IMR-90 (cell line): ENCODE results near the gene ANO2. TPM values are rescaled to one million over a fixed set of nuclear protein-coding genes. Genes with fewer than 3 reads are reported as not detected.

Experiments
- ATAC-seq: fragments of 200-7000 bp; cut with Tn5 transposase; 2 replicates; pipeline ENCODE4 v1.9.1; 2020; ENCODE audit warnings: low read depth, mild to moderate bottlenecking, moderate library complexity
- BruUV-seq: library from RNA; stranded (reverse); fragments of 400-500 nt; replicated peaks from 2 replicates; lab custom pipeline; 2021; lab: Mats Ljungman, UMichigan
- CTCF ChIA-PET: fragments of 300-600 bp; formaldehyde crosslinking; extraction: SDS; loops from one replicate; lab custom pipeline; 2021; ENCODE audit warnings: antibody characterized with exemption; lab: Yijun Ruan, JAX
- POLR2A ChIA-PET: fragments of 300-600 bp; sonication (Branson Sonifier 250); formaldehyde crosslinking; loops from one replicate; lab custom pipeline; 2022; ENCODE audit warnings: antibody characterized with exemption; ENCODE audit not compliant: unreplicated experiment; lab: Charles Lee
- DNase-seq: peaks from one replicate; pipeline ENCODE4 v3.0.0; 2013
- H2AFZ ChIP-seq: replicated peaks from 2 replicates; pipeline ENCODE3; 2013; ENCODE audit warnings: low read length, mild to moderate bottlenecking; ENCODE audit not compliant: poor library complexity
- H2AK5ac ChIP-seq: 2 replicates; pipeline ENCODE4 v1.6.1; 2013; ENCODE audit warnings: low read depth, low read length, inconsistent platforms
- H2AK9ac ChIP-seq: replicated peaks from 2 replicates; pipeline ENCODE3; 2013; ENCODE audit warnings: mild to moderate bottlenecking, low read depth, low read length, moderate library complexity; ENCODE audit not compliant: poor library complexity
- H2BK120ac ChIP-seq: 2 replicates; pipeline ENCODE4 v1.6.1; 2013; ENCODE audit warnings: low read depth, low read length, inconsistent platforms
- H2BK15ac ChIP-seq: 3 replicates; pipeline ENCODE4 v1.6.1; 2013; ENCODE audit warnings: low read depth, low read length, inconsistent platforms
- H2BK20ac ChIP-seq: 2 replicates; pipeline ENCODE4 v1.6.1; 2013; ENCODE audit warnings: low read depth, mild to moderate bottlenecking, inconsistent platforms, low read length, moderate library complexity
- H2BK5ac ChIP-seq: 2 replicates; pipeline ENCODE4 v1.6.1; 2013; ENCODE audit warnings: mild to moderate bottlenecking, low read depth, low read length, inconsistent platforms; ENCODE audit not compliant: poor library complexity, severe bottlenecking
- H3K14ac ChIP-seq: replicated peaks from 2 replicates; pipeline ENCODE4 v1.6.1; 2013; ENCODE audit warnings: low read depth, low read length, inconsistent platforms
- H3K18ac ChIP-seq: 2 replicates; pipeline ENCODE4 v1.6.1; 2013; ENCODE audit warnings: low read depth, low read length, control low read depth
- H3K23ac ChIP-seq: 2 replicates; pipeline ENCODE4 v1.6.1; 2013; ENCODE audit warnings: low read depth, low read length, inconsistent platforms
- H3K27ac ChIP-seq: 2 replicates; pipeline ENCODE4 v1.5.1; 2013; ENCODE audit warnings: mild to moderate bottlenecking, control low read depth, low read length; ENCODE audit not compliant: insufficient read depth
- H3K27me3 ChIP-seq: 2 replicates; pipeline ENCODE4 v1.6.1; 2013; ENCODE audit warnings: low read length; ENCODE audit not compliant: control insufficient read depth, insufficient read depth
- H3K36me3 ChIP-seq: 2 replicates; pipeline ENCODE4 v1.6.1; 2013; ENCODE audit warnings: low read length, mixed read lengths; ENCODE audit not compliant: control insufficient read depth, insufficient read depth
- H3K4ac ChIP-seq: 2 replicates; pipeline ENCODE4 v1.6.1; 2013; ENCODE audit warnings: low read depth, low read length, inconsistent platforms
- H3K4me1 ChIP-seq: 2 replicates; pipeline ENCODE4 v1.6.1; 2013; ENCODE audit warnings: low read length, mixed read lengths; ENCODE audit not compliant: control insufficient read depth, insufficient read depth
- H3K4me2 ChIP-seq: 2 replicates; pipeline ENCODE4 v1.6.1; 2013; ENCODE audit warnings: low read depth, mild to moderate bottlenecking, control low read depth, low read length, moderate library complexity
- H3K4me3 ChIP-seq: 2 replicates; pipeline ENCODE4 v1.5.1; 2013; ENCODE audit warnings: low read depth, mild to moderate bottlenecking, control low read depth, low read length, moderate library complexity; ENCODE audit not compliant: insufficient read depth
- H3K56ac ChIP-seq: 2 replicates; pipeline ENCODE4 v1.6.1; 2013; ENCODE audit warnings: low read length, inconsistent platforms; ENCODE audit not compliant: insufficient read depth; ENCODE audit errors: extremely low read depth
- H3K79me1 ChIP-seq, 2 experiments: 2 replicates each; pipeline ENCODE4 v1.6.1; 2013; ENCODE audit warnings: low read length in 2 of 2, inconsistent platforms in 1 of 2, low read depth in 1 of 2
- H3K9ac ChIP-seq: 2 replicates; pipeline ENCODE4 v1.6.1; 2013; ENCODE audit warnings: low read depth, low read length, control low read depth
- H3K9me1 ChIP-seq: 2 replicates; pipeline ENCODE4 v1.6.1; 2013; ENCODE audit warnings: low read length, inconsistent platforms; ENCODE audit not compliant: insufficient read depth
- H3K9me3 ChIP-seq: 2 replicates; pipeline ENCODE4 v1.6.1; 2013; ENCODE audit warnings: low read length; ENCODE audit not compliant: control insufficient read depth, insufficient read depth
- H4K20me1 ChIP-seq: 2 replicates; pipeline ENCODE4 v1.6.1; 2013; ENCODE audit warnings: low read length, inconsistent platforms; ENCODE audit not compliant: insufficient read depth
- H4K5ac ChIP-seq: 2 replicates; pipeline ENCODE4 v1.6.1; 2013; ENCODE audit warnings: mild to moderate bottlenecking, low read depth, low read length, control low read depth
- H4K8ac ChIP-seq, 2 experiments: 2 replicates each; pipeline ENCODE4 v1.6.1; 2013; ENCODE audit warnings: low read depth in 2 of 2, low read length in 2 of 2, control low read depth in 1 of 2, inconsistent platforms in 1 of 2
- H4K91ac ChIP-seq: 2 replicates; pipeline ENCODE4 v1.6.1; 2013; ENCODE audit warnings: low read depth, low read length, inconsistent platforms; ENCODE audit not compliant: insufficient read depth
- BHLHE40 ChIP-seq: fragments of 150-350 bp; IDR thresholded peaks from 2 replicates; pipeline ENCODE4 v1.6.1; 2016; ENCODE audit warnings: mild to moderate bottlenecking, low read depth, low read length
- CEBPB ChIP-seq: IDR thresholded peaks from 2 replicates; pipeline ENCODE4 v1.6.1; 2012; ENCODE audit warnings: low read depth, low read length, improper control_type of control experiment
- CHD1 ChIP-seq: IDR thresholded peaks from 2 replicates; pipeline ENCODE4 v1.6.1; 2012; ENCODE audit warnings: low read depth, low read length, improper control_type of control experiment
- FOS ChIP-seq: fragments of 150-350 bp; IDR thresholded peaks from 2 replicates; pipeline ENCODE4 v1.6.1; 2016; ENCODE audit warnings: low read depth, low read length
- MAFK ChIP-seq: IDR thresholded peaks from 2 replicates; pipeline ENCODE4 v1.6.1; 2012; ENCODE audit warnings: low read depth, low read length, improper control_type of control experiment
- MAZ ChIP-seq: IDR thresholded peaks from 2 replicates; pipeline ENCODE4 v1.6.1; 2012; ENCODE audit warnings: low read depth, mild to moderate bottlenecking, low read length, improper control_type of control experiment, moderate library complexity, borderline replicate concordance
- MXI1 ChIP-seq: IDR thresholded peaks from 2 replicates; pipeline ENCODE4 v1.6.1; 2012; ENCODE audit warnings: low read depth, mild to moderate bottlenecking, low read length, moderate library complexity, borderline replicate concordance
- NFE2L2 ChIP-seq: fragments of 150-350 bp; IDR thresholded peaks from 2 replicates; pipeline ENCODE4 v1.6.1; 2016; ENCODE audit warnings: low read depth, mild to moderate bottlenecking, low read length
- POLR2A ChIP-seq: IDR thresholded peaks from 2 replicates; pipeline ENCODE4 v1.6.1; 2012; ENCODE audit warnings: mild to moderate bottlenecking, low read depth, low read length
- RAD21 ChIP-seq: IDR thresholded peaks from 2 replicates; pipeline ENCODE4 v1.6.1; 2012; ENCODE audit warnings: low read length, improper control_type of control experiment
- RCOR1 ChIP-seq: IDR thresholded peaks from 2 replicates; pipeline ENCODE4 v1.6.1; 2012; ENCODE audit warnings: mild to moderate bottlenecking, low read length, improper control_type of control experiment; ENCODE audit not compliant: insufficient replicate concordance
- RFX5 ChIP-seq: IDR thresholded peaks from 2 replicates; pipeline ENCODE4 v1.8.0; 2012; ENCODE audit warnings: low read depth, mild to moderate bottlenecking, low read length, moderate library complexity
- SMC3 ChIP-seq: fragments of 150-350 bp; IDR thresholded peaks from 2 replicates; pipeline ENCODE4 v1.6.1; 2016; ENCODE audit warnings: low read depth, mild to moderate bottlenecking, antibody characterized with exemption, low read length, moderate library complexity
- WGBS, 2 experiments: methylation state at CpG; one replicate each; pipeline versions ENCODE4 v1.1.5 to v1.1.7; 2013; ENCODE audit warnings: missing lambda C conversion rate in 2 of 2; ENCODE audit not compliant: insufficient read length in 1 of 2; ENCODE audit errors: extremely low coverage in 2 of 2; 5-methylcytosine and 5-hydroxymethylcytosine counted together
- dilution Hi-C: fragments of 300-500 bp; cut with HindIII; formaldehyde crosslinking; loops from one replicate; pipeline ENCODE4 v1.14.3; 2018; ENCODE audit warnings: low sequenced_read_pairs; ENCODE audit not compliant: unreplicated experiment
- in situ Hi-C: fragments of 300-500 bp; cut with MboI; formaldehyde crosslinking; loops from 3 replicates; pipeline ENCODE4 v1.14.3; 2019; ENCODE audit warnings: low sequenced_read_pairs, inconsistent platforms, mixed read lengths
- intact Hi-C: fragments of 100-400 bp; cut with micrococcal nuclease; formaldehyde crosslinking; loops from 2 replicates; pipeline ENCODE4 v1.10.0; 2022
- polyA plus RNA-seq, 3 experiments: library from polyadenylated mRNA; depleted of rRNA; stranded (reverse); fragments of >200 nt; gene quantifications; 2 replicates each; pipeline ENCODE4 v1.2.3, GENCODE V29; 2012; ENCODE audit warnings: low replicate concordance in 1 of 3
- total RNA-seq: library from RNA; depleted of rRNA; stranded (reverse); fragments of >200 nt; gene quantifications from 2 replicates; pipeline ENCODE4 v1.2.3, GENCODE V29; 2012
- TF ChIP-seq, protein P1 (sequence below): fragments of 150-350 bp; IDR thresholded peaks from 2 replicates; pipeline ENCODE4 v1.6.1; 2017; ENCODE audit warnings: mild to moderate bottlenecking, antibody characterized with exemption, low read length, low read depth
- TF ChIP-seq, protein P2 (sequence below): fragments of 150-350 bp; IDR thresholded peaks from 2 replicates; pipeline ENCODE4 v1.6.1; 2016; ENCODE audit warnings: low read depth, mild to moderate bottlenecking, low read length, moderate library complexity, borderline replicate concordance
- TF ChIP-seq, protein P3 (sequence below): conservative IDR thresholded peaks from 2 replicates; pipeline ENCODE4 v1.5.1; 2012; ENCODE audit warnings: mild to moderate bottlenecking, low read depth, low read length, improper control_type of control experiment

ANO2 gene
- total and polyA plus RNA-seq, 2 of the 4 experiments (the other 2 are of a cell fraction): 0.22 TPM; not detected in 1

DNA sequence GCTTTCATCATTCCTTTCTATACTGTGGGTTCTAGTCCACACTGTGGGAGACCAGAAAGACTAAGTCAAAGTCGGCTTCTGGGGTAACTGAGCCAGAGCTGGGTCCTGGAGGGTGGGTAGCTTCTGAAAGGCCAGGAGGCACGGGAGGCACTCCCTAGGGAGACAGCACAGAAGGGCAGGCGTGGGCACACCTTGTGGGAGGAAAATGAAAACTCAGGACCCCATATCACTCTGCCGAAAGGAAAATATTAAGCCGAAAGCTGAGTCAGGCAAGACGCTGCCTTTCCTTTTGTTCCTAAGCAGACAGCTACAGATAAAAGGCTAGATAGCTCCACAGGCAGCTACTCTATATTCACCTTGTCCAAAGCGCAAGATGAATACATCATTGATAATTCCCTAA is 20.7 kb downstream of the ANO2 start:
- 57% methylated on average over 3 of the region's 7 CpGs; no CpG with 5 or more reads in 1 of the 2 experiments for WGBS, 2 experiments
- no peak overlapping the region for H2AK9ac ChIP-seq
- no peak overlapping the region for H2AK5ac ChIP-seq

More for the DNA sequence above, 20.7 kb downstream of the ANO2 start:
- Histone ChIP-seq H3K56ac (no peak overlapping the region), H2BK20ac (no peak overlapping the region), H3K9me3 (no peaks in the 10 kb centered on the region), H4K20me1 (no peaks in the 10 kb centered on the region), H2BK120ac (no peak overlapping the region), H3K23ac (no peak overlapping the region), H3K27ac (no peak overlapping the region), H3K4me1 (no peaks in the 10 kb centered on the region), H3K14ac (no peak overlapping the region), H2BK5ac (no peak overlapping the region), H3K79me1 (no peaks in the 10 kb centered on the region), H3K18ac (no peak overlapping the region), H2AFZ (no peak overlapping the region), H3K36me3 (no peaks in the 10 kb centered on the region), H3K9me1 (no peaks in the 10 kb centered on the region), H3K4ac (no peak overlapping the region), H4K8ac (no peak overlapping the region), H3K4me3 (no peak overlapping the region), H4K91ac (no peak overlapping the region), H2BK15ac (no peak overlapping the region), H3K27me3 (peaks cover 13% of the 10 kb centered on the region), H3K4me2 (no peak overlapping the region), H4K5ac (no peak overlapping the region), H3K9ac (no peak overlapping the region)
- dilution Hi-C loops (no loop called here), in situ Hi-C loops (no loop called here), intact Hi-C loops (no loop called here)
- TF ChIP-seq MAFK: no peak
- no peak for TF ChIP-seq NFE2L2
- no peak for TF ChIP-seq CHD1
- TF ChIP-seq BHLHE40: no peak
- no peak for TF ChIP-seq POLR2A
- TF ChIP-seq, protein P1, sequence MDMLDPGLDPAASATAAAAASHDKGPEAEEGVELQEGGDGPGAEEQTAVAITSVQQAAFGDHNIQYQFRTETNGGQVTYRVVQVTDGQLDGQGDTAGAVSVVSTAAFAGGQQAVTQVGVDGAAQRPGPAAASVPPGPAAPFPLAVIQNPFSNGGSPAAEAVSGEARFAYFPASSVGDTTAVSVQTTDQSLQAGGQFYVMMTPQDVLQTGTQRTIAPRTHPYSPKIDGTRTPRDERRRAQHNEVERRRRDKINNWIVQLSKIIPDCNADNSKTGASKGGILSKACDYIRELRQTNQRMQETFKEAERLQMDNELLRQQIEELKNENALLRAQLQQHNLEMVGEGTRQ: no peak
- TF ChIP-seq, protein P2, sequence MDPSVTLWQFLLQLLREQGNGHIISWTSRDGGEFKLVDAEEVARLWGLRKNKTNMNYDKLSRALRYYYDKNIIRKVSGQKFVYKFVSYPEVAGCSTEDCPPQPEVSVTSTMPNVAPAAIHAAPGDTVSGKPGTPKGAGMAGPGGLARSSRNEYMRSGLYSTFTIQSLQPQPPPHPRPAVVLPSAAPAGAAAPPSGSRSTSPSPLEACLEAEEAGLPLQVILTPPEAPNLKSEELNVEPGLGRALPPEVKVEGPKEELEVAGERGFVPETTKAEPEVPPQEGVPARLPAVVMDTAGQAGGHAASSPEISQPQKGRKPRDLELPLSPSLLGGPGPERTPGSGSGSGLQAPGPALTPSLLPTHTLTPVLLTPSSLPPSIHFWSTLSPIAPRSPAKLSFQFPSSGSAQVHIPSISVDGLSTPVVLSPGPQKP: no peak
- TF ChIP-seq FOS: no peak
- TF ChIP-seq RCOR1: no peak
- TF ChIP-seq MXI1: no peak
- TF ChIP-seq, protein P3, sequence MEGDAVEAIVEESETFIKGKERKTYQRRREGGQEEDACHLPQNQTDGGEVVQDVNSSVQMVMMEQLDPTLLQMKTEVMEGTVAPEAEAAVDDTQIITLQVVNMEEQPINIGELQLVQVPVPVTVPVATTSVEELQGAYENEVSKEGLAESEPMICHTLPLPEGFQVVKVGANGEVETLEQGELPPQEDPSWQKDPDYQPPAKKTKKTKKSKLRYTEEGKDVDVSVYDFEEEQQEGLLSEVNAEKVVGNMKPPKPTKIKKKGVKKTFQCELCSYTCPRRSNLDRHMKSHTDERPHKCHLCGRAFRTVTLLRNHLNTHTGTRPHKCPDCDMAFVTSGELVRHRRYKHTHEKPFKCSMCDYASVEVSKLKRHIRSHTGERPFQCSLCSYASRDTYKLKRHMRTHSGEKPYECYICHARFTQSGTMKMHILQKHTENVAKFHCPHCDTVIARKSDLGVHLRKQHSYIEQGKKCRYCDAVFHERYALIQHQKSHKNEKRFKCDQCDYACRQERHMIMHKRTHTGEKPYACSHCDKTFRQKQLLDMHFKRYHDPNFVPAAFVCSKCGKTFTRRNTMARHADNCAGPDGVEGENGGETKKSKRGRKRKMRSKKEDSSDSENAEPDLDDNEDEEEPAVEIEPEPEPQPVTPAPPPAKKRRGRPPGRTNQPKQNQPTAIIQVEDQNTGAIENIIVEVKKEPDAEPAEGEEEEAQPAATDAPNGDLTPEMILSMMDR: no peak
- no peak for TF ChIP-seq RAD21
- no peak for TF ChIP-seq CEBPB
- TF ChIP-seq RFX5: no peak
- no peak for TF ChIP-seq SMC3
- no peak for TF ChIP-seq MAZ
- ATAC-seq (no peak), DNase-seq (no peak)
- no TSS peak for BruUV-seq
- POLR2A ChIA-PET: no interaction called here
- CTCF ChIA-PET: no interaction called here
